ENCODE measurements around the gene ALMS1.
"Not testable (repeated sequence)": the region's sequence is repeated elsewhere in the genome, so short reads cannot be mapped to it uniquely, and the experiment has no call there.

ALMS1 gene

GRCh38 chr2:73402386-73403103 is 16.9 kb downstream of the ALMS1 start:
- DNase-seq, result no peak

GRCh38 chr2:73403237-73403636 is 17.6 kb downstream of the ALMS1 start:
- DNase-seq, result no peak

- DNase-seq, result no peak
Observed at GRCh38 chr2:73404409-73404808, 18.8 kb downstream of the ALMS1 start.

GRCh38 chr2:73406996-73407395 is 21.4 kb downstream of the ALMS1 start:
- DNase-seq, result no peak

GRCh38 chr2:73408198-73408597 is 22.6 kb downstream of the ALMS1 start:
- DNase-seq, result no peak

- DNase-seq, result no peak
Observed at GRCh38 chr2:73414696-73415095, 29.1 kb downstream of the ALMS1 start.

- DNase-seq, result no peak
Observed at GRCh38 chr2:73415906-73416305, 30.3 kb downstream of the ALMS1 start.

GRCh38 chr2:73418343-73418742 is 32.7 kb downstream of the ALMS1 start:
- no peak for DNase-seq

GRCh38 chr2:73423913-73424312 is 38.3 kb downstream of the ALMS1 start:
- DNase-seq, result no peak

- no peak for DNase-seq
Observed at GRCh38 chr2:73426176-73426575, 40.5 kb downstream of the ALMS1 start.

- DNase-seq, result no peak
Observed at GRCh38 chr2:73436019-73436418, 50.4 kb downstream of the ALMS1 start.

- no peak for DNase-seq
Observed at GRCh38 chr2:73444202-73444601, 58.6 kb downstream of the ALMS1 start.

- no peak for DNase-seq
Observed at GRCh38 chr2:73448856-73449255, 63.2 kb downstream of the ALMS1 start.

- no peak for DNase-seq
Observed at GRCh38 chr2:73449404-73449803, 63.8 kb downstream of the ALMS1 start.

- no peak for DNase-seq
Observed at GRCh38 chr2:73451263-73451972, 65.8 kb downstream of the ALMS1 start.

GRCh38 chr2:73457982-73458381 is 72.3 kb downstream of the ALMS1 start:
- DNase-seq, result no peak

- not testable (repeated sequence) for DNase-seq
Observed at GRCh38 chr2:73462388-73462787, 76.8 kb downstream of the ALMS1 start.

- DNase-seq, result no peak
Observed at GRCh38 chr2:73468376-73468775, 82.7 kb downstream of the ALMS1 start.

GRCh38 chr2:73483874-73484273 is 98.2 kb downstream of the ALMS1 start:
- DNase-seq, result not testable (repeated sequence)

GRCh38 chr2:73487112-73487657 is 101.5 kb downstream of the ALMS1 start:
- DNase-seq, result no peak

GRCh38 chr2:73488079-73488478 is 102.4 kb downstream of the ALMS1 start:
- no peak for DNase-seq

GRCh38 chr2:73489053-73489452 is 103.4 kb downstream of the ALMS1 start:
- no peak for DNase-seq

- DNase-seq, result no peak
Observed at GRCh38 chr2:73494031-73494430, 108.4 kb downstream of the ALMS1 start.

GRCh38 chr2:73503992-73504570 is 118.4 kb downstream of the ALMS1 start:
- DNase-seq, result no peak
